Gastrocnemius medialis (tissue), 4 donors: ENCODE results near the gene PREPL.

ENCODE experiments used
- CTCF ChIP-seq, 5 experiments: fragments of 450-650 bp in 3 of 5; fragments of 200-600 bp in 2 of 5; sonication (generic) in 2 of 5; IDR thresholded peaks in 4 of 5; conservative IDR thresholded peaks in 1 of 5; 1 replicate in 4 of 5; 2 replicates in 1 of 5; pipeline ENCODE4 v1.5.1; 2016 to 2019; ENCODE audit warnings: antibody characterized with exemption in 5 of 5, mild to moderate bottlenecking in 3 of 5, moderate library complexity in 3 of 5
- POLR2A ChIP-seq, 2 donors: fragments of 450-650 bp; IDR thresholded peaks; one replicate each; pipeline ENCODE4 v1.6.1; 2017; ENCODE audit warnings: antibody characterized with exemption in 2 of 2, mild to moderate bottlenecking in 2 of 2, moderate library complexity in 2 of 2

GRCh38 chr2:44364604-44365003, 3.3 kb upstream of the PREPL start:
- TF ChIP-seq CTCF (IDR thresholded peaks at IDR 0.05 in 4 of 5, conservative IDR thresholded peaks at IDR 0.05 in 1 of 5) (no peak), POLR2A (IDR thresholded peaks at IDR 0.05) (no peak)
